WTC11 (cell line): ENCODE results near the gene POLDIP2. TPM values are rescaled to one million over a fixed set of nuclear protein-coding genes. Genes with fewer than 3 reads are reported as not detected.
A peak's percentile ranks its signal among the peaks of the same experiment; 100 is the strongest.

Experiments used
- ATAC-seq: fragments of 200-7000 bp; cut with Tn5 transposase; 2 replicates; pipeline ENCODE4 v1.10.0; 2021; ENCODE audit warnings: mild to moderate bottlenecking, moderate library complexity
- CTCF ChIA-PET: fragments of 300-600 bp; sonication (Branson Sonifier 250); formaldehyde crosslinking; loops from one replicate; lab custom pipeline; 2021; ENCODE audit warnings: antibody characterized with exemption; lab: Charles Lee
- POLR2A ChIA-PET: fragments of 350-600 bp; sonication (Branson Sonifier 250); formaldehyde crosslinking; loops from one replicate; lab custom pipeline; 2021; ENCODE audit warnings: antibody characterized with exemption; lab: Charles Lee
- DNase-seq: peaks from one replicate; pipeline ENCODE4 v3.0.0; 2021; ENCODE audit warnings: low spot score
- H3K27ac Mint-ChIP-seq: 2 replicates; pipeline ENCODE4 v1.8.0; 2021; ENCODE audit warnings: mixed read lengths
- H3K27me3 Mint-ChIP-seq: 2 replicates; pipeline ENCODE4 v1.8.0; 2021; ENCODE audit warnings: low read depth, mild to moderate bottlenecking, moderate library complexity, mixed read lengths
- H3K36me3 Mint-ChIP-seq: 2 replicates; pipeline ENCODE4 v1.8.0; 2021; ENCODE audit warnings: mixed read lengths
- H3K4me1 Mint-ChIP-seq: 2 replicates; pipeline ENCODE4 v1.8.0; 2022; ENCODE audit warnings: mixed read lengths
- H3K4me3 Mint-ChIP-seq: 2 replicates; pipeline ENCODE4 v1.8.0; 2021; ENCODE audit warnings: mild to moderate bottlenecking, moderate library complexity, mixed read lengths
- H3K9me3 Mint-ChIP-seq: 2 replicates; pipeline ENCODE4 v1.8.0; 2021; ENCODE audit warnings: mixed read lengths
- ARID4B ChIP-seq: sonication (generic); formaldehyde crosslinking; IDR thresholded peaks from 2 replicates; pipeline ENCODE4 v1.8.0; 2023; ENCODE audit warnings: missing genetic modification reagents, mild to moderate bottlenecking, borderline replicate concordance
- CREM ChIP-seq: sonication (generic); formaldehyde crosslinking; IDR thresholded peaks from 2 replicates; pipeline ENCODE4 v1.8.1; 2022; ENCODE audit warnings: mild to moderate bottlenecking, missing genetic modification reagents, moderate library complexity
- E2F5 ChIP-seq: sonication (generic); formaldehyde crosslinking; IDR thresholded peaks from 2 replicates; pipeline ENCODE4 v1.8.1; 2022; ENCODE audit warnings: mild to moderate bottlenecking, moderate library complexity, missing genetic modification reagents
- ESRRA ChIP-seq: sonication (generic); formaldehyde crosslinking; IDR thresholded peaks from 2 replicates; pipeline ENCODE4 v1.8.1; 2022; ENCODE audit warnings: mild to moderate bottlenecking, missing genetic modification reagents, borderline replicate concordance
- KAT7 ChIP-seq: sonication (generic); formaldehyde crosslinking; IDR thresholded peaks from 2 replicates; pipeline ENCODE4 v1.8.1; 2023; ENCODE audit warnings: missing genetic modification reagents, mild to moderate bottlenecking, borderline replicate concordance
- MAX ChIP-seq: sonication (generic); formaldehyde crosslinking; IDR thresholded peaks from 2 replicates; pipeline ENCODE4 v1.8.0; 2022; ENCODE audit warnings: mild to moderate bottlenecking, missing genetic modification reagents
- NFATC4 ChIP-seq: fragments of 250-450 bp; sonication (Bioruptor Pico); IDR thresholded peaks from 2 replicates; pipeline ENCODE4 v1.9.0; 2021; ENCODE audit warnings: mild to moderate bottlenecking
- NFYB ChIP-seq: sonication (generic); formaldehyde crosslinking; conservative IDR thresholded peaks from 2 replicates; pipeline ENCODE4 v1.8.0; 2022; ENCODE audit warnings: low read depth, missing genetic modification reagents
- SP1 ChIP-seq: sonication (generic); formaldehyde crosslinking; conservative IDR thresholded peaks from 2 replicates; pipeline ENCODE4 v1.8.1; 2022; ENCODE audit warnings: missing genetic modification reagents
- ZNF232 ChIP-seq: sonication (generic); formaldehyde crosslinking; IDR thresholded peaks from 2 replicates; pipeline ENCODE4 v1.8.0; 2022; ENCODE audit warnings: mild to moderate bottlenecking, missing genetic modification reagents
- ZNF317 ChIP-seq: sonication (generic); formaldehyde crosslinking; IDR thresholded peaks from 2 replicates; pipeline ENCODE4 v1.8.1; 2023; ENCODE audit warnings: low read depth, mild to moderate bottlenecking, moderate library complexity, missing genetic modification reagents, borderline replicate concordance
- ZNF396 ChIP-seq: fragments of 250-450 bp; sonication (Bioruptor Pico); IDR thresholded peaks from 2 replicates; pipeline ENCODE4 v1.8.0; 2021; ENCODE audit warnings: mild to moderate bottlenecking, moderate library complexity, borderline replicate concordance
- total RNA-seq: library from RNA; stranded (reverse); gene quantifications from 3 replicates; pipeline ENCODE4 v1.2.3, GENCODE V29; 2021
- TF ChIP-seq, protein P1 (sequence below): sonication (generic); formaldehyde crosslinking; IDR thresholded peaks from 2 replicates; pipeline ENCODE4 v1.8.1; 2022; ENCODE audit warnings: low read depth, mild to moderate bottlenecking, moderate library complexity, missing genetic modification reagents, borderline replicate concordance
- TF ChIP-seq, protein P2 (sequence below): sonication (generic); formaldehyde crosslinking; IDR thresholded peaks from 2 replicates; pipeline ENCODE4 v1.8.1; 2022; ENCODE audit warnings: mild to moderate bottlenecking, missing genetic modification reagents, moderate library complexity, borderline replicate concordance
- TF ChIP-seq, protein P3 (sequence below): sonication (generic); formaldehyde crosslinking; IDR thresholded peaks from 2 replicates; pipeline ENCODE4 v1.8.1; 2023; ENCODE audit warnings: mild to moderate bottlenecking, moderate library complexity, missing genetic modification reagents
- TF ChIP-seq, protein P4 (sequence below): fragments of 200-600 bp; IDR thresholded peaks from 2 replicates; pipeline ENCODE4 v1.8.0; 2022; ENCODE audit warnings: antibody characterized with exemption

POLDIP2 gene
- total RNA-seq, 1 experiment from 2014 or later, result 85.4 TPM

DNA sequence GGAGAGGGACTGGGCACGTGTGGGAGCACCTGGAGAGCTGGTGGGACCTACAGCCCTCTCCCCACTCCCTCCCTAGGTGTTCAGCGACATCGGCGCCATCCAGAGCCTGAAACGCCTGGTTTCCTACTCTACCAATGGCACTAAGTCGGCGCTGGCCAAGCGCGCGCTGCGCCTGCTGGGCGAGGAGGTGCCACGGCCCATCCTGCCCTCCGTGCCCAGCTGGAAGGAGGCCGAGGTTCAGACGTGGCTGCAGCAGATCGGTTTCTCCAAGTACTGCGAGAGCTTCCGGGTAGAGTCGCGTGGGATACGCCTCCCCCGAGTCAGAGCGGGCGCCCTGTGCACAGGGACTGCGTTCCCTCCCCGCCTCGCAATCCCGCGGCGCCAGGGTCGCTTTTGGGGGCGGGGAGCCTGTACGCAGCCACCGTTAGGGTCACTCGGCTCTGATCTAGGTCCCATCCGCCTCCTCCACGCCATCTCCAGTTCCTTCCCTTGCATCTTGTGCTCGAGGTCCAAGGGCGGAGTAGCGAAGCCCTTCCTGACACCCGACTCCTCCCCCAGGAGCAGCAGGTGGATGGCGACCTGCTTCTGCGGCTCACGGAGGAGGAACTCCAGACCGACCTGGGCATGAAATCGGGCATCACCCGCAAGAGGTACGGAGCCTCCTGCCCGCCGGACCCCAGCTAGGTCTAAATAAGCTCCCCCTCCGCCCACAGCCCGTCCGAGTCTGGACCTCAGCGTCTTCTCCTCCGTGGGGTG lies 27.1 kb upstream of the POLDIP2 start:
- CTCF ChIA-PET, result interaction anchor here (1.0 to 6.9 kb wide), 8 partner anchors 17 to 733 kb away, joined by 3 to 63 read pairs (median 4); partner anchors contain the start of gene POLDIP2
- peak; percentile 53 for DNase-seq
- Mint-ChIP-seq H3K27ac (no peak overlapping the region), H3K27me3 (peaks cover 83% of the 10 kb centered on the region), H3K36me3 (peaks cover 2% of the 10 kb centered on the region; the same call in 1 of the 2 replicates)
- ATAC-seq, result peak; percentile 52
- no peak for TF ChIP-seq ZNF317 (CRISPR knock-in tag)
- no peak for TF ChIP-seq SP1 (CRISPR knock-in tag)
- TF ChIP-seq MAX (CRISPR knock-in tag), result peak; percentile 59; the same call in 1 of the 2 replicates
- TF ChIP-seq KAT7 (CRISPR knock-in tag), result peak; percentile 80; the same call in 1 of the 2 replicates
- TF ChIP-seq ZNF396 (CRISPR knock-in tag), result no peak
- TF ChIP-seq, protein P1, sequence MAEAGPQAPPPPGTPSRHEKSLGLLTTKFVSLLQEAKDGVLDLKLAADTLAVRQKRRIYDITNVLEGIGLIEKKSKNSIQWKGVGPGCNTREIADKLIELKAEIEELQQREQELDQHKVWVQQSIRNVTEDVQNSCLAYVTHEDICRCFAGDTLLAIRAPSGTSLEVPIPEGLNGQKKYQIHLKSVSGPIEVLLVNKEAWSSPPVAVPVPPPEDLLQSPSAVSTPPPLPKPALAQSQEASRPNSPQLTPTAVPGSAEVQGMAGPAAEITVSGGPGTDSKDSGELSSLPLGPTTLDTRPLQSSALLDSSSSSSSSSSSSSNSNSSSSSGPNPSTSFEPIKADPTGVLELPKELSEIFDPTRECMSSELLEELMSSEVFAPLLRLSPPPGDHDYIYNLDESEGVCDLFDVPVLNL (CRISPR knock-in tag), result no peak
- TF ChIP-seq, protein P2, sequence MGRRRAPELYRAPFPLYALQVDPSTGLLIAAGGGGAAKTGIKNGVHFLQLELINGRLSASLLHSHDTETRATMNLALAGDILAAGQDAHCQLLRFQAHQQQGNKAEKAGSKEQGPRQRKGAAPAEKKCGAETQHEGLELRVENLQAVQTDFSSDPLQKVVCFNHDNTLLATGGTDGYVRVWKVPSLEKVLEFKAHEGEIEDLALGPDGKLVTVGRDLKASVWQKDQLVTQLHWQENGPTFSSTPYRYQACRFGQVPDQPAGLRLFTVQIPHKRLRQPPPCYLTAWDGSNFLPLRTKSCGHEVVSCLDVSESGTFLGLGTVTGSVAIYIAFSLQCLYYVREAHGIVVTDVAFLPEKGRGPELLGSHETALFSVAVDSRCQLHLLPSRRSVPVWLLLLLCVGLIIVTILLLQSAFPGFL, result no peak
- TF ChIP-seq ARID4B (CRISPR knock-in tag), result no peak; the same call in 1 of the 2 replicates
- 0 out of 2 replicates have a peak, but pooled peaks have one; percentile 10 for TF ChIP-seq CREM (CRISPR knock-in tag)
- TF ChIP-seq, protein P3, sequence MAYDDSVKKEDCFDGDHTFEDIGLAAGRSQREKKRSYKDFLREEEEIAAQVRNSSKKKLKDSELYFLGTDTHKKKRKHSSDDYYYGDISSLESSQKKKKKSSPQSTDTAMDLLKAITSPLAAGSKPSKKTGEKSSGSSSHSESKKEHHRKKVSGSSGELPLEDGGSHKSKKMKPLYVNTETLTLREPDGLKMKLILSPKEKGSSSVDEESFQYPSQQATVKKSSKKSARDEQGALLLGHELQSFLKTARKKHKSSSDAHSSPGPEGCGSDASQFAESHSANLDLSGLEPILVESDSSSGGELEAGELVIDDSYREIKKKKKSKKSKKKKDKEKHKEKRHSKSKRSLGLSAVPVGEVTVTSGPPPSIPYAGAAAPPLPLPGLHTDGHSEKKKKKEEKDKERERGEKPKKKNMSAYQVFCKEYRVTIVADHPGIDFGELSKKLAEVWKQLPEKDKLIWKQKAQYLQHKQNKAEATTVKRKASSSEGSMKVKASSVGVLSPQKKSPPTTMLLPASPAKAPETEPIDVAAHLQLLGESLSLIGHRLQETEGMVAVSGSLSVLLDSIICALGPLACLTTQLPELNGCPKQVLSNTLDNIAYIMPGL, result 0 out of 2 replicates have a peak, but pooled peaks have one; percentile 26
- TF ChIP-seq, protein P4, sequence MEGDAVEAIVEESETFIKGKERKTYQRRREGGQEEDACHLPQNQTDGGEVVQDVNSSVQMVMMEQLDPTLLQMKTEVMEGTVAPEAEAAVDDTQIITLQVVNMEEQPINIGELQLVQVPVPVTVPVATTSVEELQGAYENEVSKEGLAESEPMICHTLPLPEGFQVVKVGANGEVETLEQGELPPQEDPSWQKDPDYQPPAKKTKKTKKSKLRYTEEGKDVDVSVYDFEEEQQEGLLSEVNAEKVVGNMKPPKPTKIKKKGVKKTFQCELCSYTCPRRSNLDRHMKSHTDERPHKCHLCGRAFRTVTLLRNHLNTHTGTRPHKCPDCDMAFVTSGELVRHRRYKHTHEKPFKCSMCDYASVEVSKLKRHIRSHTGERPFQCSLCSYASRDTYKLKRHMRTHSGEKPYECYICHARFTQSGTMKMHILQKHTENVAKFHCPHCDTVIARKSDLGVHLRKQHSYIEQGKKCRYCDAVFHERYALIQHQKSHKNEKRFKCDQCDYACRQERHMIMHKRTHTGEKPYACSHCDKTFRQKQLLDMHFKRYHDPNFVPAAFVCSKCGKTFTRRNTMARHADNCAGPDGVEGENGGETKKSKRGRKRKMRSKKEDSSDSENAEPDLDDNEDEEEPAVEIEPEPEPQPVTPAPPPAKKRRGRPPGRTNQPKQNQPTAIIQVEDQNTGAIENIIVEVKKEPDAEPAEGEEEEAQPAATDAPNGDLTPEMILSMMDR, result no peak
- 0 out of 2 replicates have a peak, but pooled peaks have one; percentile 35 for TF ChIP-seq ESRRA (CRISPR knock-in tag)
- TF ChIP-seq E2F5 (CRISPR knock-in tag), result peak; percentile 38; the same call in 1 of the 2 replicates
- TF ChIP-seq ZNF232, result 0 out of 2 replicates have a peak, but pooled peaks have one; percentile 22
- TF ChIP-seq NFYB, result no peak
- no peak for TF ChIP-seq NFATC4
- TF ChIP-seq, all 79 proteins: peak for 7
- Mint-ChIP-seq H3K4me3 (peak overlapping the region; percentile 89), H3K4me1 (peaks cover 11% of the 10 kb centered on the region), H3K9me3 (no peaks in the 10 kb centered on the region)
- POLR2A ChIA-PET, result interaction anchor here (1.3 kb wide), 1 partner anchor 23 kb away, joined by 3 read pairs; no protein-coding TSS in a partner anchor
